ENCODE results near the gene CDHR3. TPM values are rescaled to one million over a fixed set of nuclear protein-coding genes. Genes with fewer than 3 reads are reported as not detected.

The CDHR3 gene
- total and polyA plus RNA-seq, 2 donors (not counting 1 experiment from before 2014, with no cell fraction given): 5.1 to 9.4 TPM

GRCh38 chr7:106036004-106036403, 72.9 kb downstream of the CDHR3 start:
- no peak for TF ChIP-seq CTCF (conservative IDR thresholded peaks at IDR 0.05 in 1 of 2, IDR thresholded peaks at IDR 0.05 in 1 of 2; ENCODE audit: low read depth in 1 of 2, low read length in 2 of 2)
- no peak for TF ChIP-seq EZH2 (IDR thresholded peaks at IDR 0.05; ENCODE audit: low read length, missing control alignments)
- H3K4me2 ChIP-seq (ENCODE audit: extremely low read depth, insufficient read depth, low read length): no peak overlapping the region
- no peak for DNase-seq (ENCODE audit: low read depth in 2 of 2)
- H3K9ac ChIP-seq (ENCODE audit: insufficient read depth, low read length): no peak overlapping the region
- no peaks in the 10 kb centered on the region for H3K27me3 ChIP-seq (ENCODE audit: control insufficient read depth, insufficient read depth, low read length)
- H3K9me3 ChIP-seq (ENCODE audit: control insufficient read depth, insufficient read depth, low read depth, low read length): no peaks in the 10 kb centered on the region
- no peaks in the 10 kb centered on the region for H3K79me2 ChIP-seq (ENCODE audit: control insufficient read depth, insufficient read depth, low read length)
- peaks cover 11% of the 10 kb centered on the region for H3K4me1 ChIP-seq (ENCODE audit: control insufficient read depth, extremely low read depth, insufficient read depth, low read length)
- H2AFZ ChIP-seq (ENCODE audit: low read length): no peak overlapping the region
- no peaks in the 10 kb centered on the region for H4K20me1 ChIP-seq (ENCODE audit: control insufficient read depth, extremely low read depth, insufficient read depth, low read length)
- H3K36me3 ChIP-seq (ENCODE audit: control insufficient read depth, insufficient read depth, low read length): no peaks in the 10 kb centered on the region
- H3K27ac ChIP-seq (ENCODE audit: insufficient read depth, low read length): no peak overlapping the region
- H3K4me3 ChIP-seq (replicated peaks in 1 of 4; ENCODE audit: control extremely low read depth in 1 of 4, insufficient read depth in 1 of 4, low read depth in 3 of 4, low read length in 4 of 4): no peak overlapping the region

- Histone ChIP-seq H3K4me1 (ENCODE audit: control insufficient read depth, extremely low read depth, insufficient read depth, low read length) (peaks cover 14% of the 10 kb centered on the region), H3K9me3 (ENCODE audit: control insufficient read depth, insufficient read depth, low read depth, low read length) (no peaks in the 10 kb centered on the region), H3K27me3 (ENCODE audit: control insufficient read depth, insufficient read depth, low read length) (no peaks in the 10 kb centered on the region), H3K27ac (ENCODE audit: insufficient read depth, low read length) (no peak overlapping the region), H3K4me3 (replicated peaks in 1 of 4; ENCODE audit: control extremely low read depth in 1 of 4, insufficient read depth in 1 of 4, low read depth in 3 of 4, low read length in 4 of 4) (no peak overlapping the region), H3K36me3 (ENCODE audit: control insufficient read depth, insufficient read depth, low read length) (no peaks in the 10 kb centered on the region), H3K9ac (ENCODE audit: insufficient read depth, low read length) (no peak overlapping the region), H2AFZ (ENCODE audit: low read length) (no peak overlapping the region), H4K20me1 (ENCODE audit: control insufficient read depth, extremely low read depth, insufficient read depth, low read length) (no peaks in the 10 kb centered on the region), H3K4me2 (ENCODE audit: extremely low read depth, insufficient read depth, low read length) (no peak overlapping the region), H3K79me2 (ENCODE audit: control insufficient read depth, insufficient read depth, low read length) (no peaks in the 10 kb centered on the region)
- TF ChIP-seq CTCF (conservative IDR thresholded peaks at IDR 0.05 in 1 of 2, IDR thresholded peaks at IDR 0.05 in 1 of 2; ENCODE audit: low read depth in 1 of 2, low read length in 2 of 2) (no peak), EZH2 (IDR thresholded peaks at IDR 0.05; ENCODE audit: low read length, missing control alignments) (no peak)
- no peak for DNase-seq (ENCODE audit: low read depth in 2 of 2)
Measured at GRCh38 chr7:106037489-106038176, 74.6 kb downstream of the CDHR3 start.

GRCh38 chr7:106038289-106038688, 75.2 kb downstream of the CDHR3 start:
- Histone ChIP-seq H2AFZ (ENCODE audit: low read length) (no peak overlapping the region), H3K4me1 (ENCODE audit: control insufficient read depth, extremely low read depth, insufficient read depth, low read length) (peaks cover 14% of the 10 kb centered on the region), H3K4me2 (ENCODE audit: extremely low read depth, insufficient read depth, low read length) (no peak overlapping the region), H3K36me3 (ENCODE audit: control insufficient read depth, insufficient read depth, low read length) (no peaks in the 10 kb centered on the region), H3K9ac (ENCODE audit: insufficient read depth, low read length) (no peak overlapping the region), H4K20me1 (ENCODE audit: control insufficient read depth, extremely low read depth, insufficient read depth, low read length) (no peaks in the 10 kb centered on the region), H3K79me2 (ENCODE audit: control insufficient read depth, insufficient read depth, low read length) (no peaks in the 10 kb centered on the region), H3K27ac (ENCODE audit: insufficient read depth, low read length) (no peak overlapping the region), H3K4me3 (replicated peaks in 1 of 4; ENCODE audit: control extremely low read depth in 1 of 4, insufficient read depth in 1 of 4, low read depth in 3 of 4, low read length in 4 of 4) (no peak overlapping the region), H3K9me3 (ENCODE audit: control insufficient read depth, insufficient read depth, low read depth, low read length) (no peaks in the 10 kb centered on the region), H3K27me3 (ENCODE audit: control insufficient read depth, insufficient read depth, low read length) (no peaks in the 10 kb centered on the region)
- no peak for DNase-seq (ENCODE audit: low read depth in 2 of 2)
- TF ChIP-seq EZH2 (IDR thresholded peaks at IDR 0.05; ENCODE audit: low read length, missing control alignments) (no peak), CTCF (conservative IDR thresholded peaks at IDR 0.05 in 1 of 2, IDR thresholded peaks at IDR 0.05 in 1 of 2; ENCODE audit: low read depth in 1 of 2, low read length in 2 of 2) (no peak)

Data from fibroblast of lung (primary cell).